ENCODE results near the gene PDE6G. TPM values are rescaled to one million over a fixed set of nuclear protein-coding genes. Genes with fewer than 3 reads are reported as not detected.
"Not testable (repeated sequence)": the region's sequence is repeated elsewhere in the genome, so short reads cannot be mapped to it uniquely, and the experiment has no call there.

The PDE6G gene
- total RNA-seq, 1 donor from 2014 or later = 26.3 TPM

- intact Hi-C loops (cut with micrococcal nuclease) = no loop called here
Measured at GRCh38 chr17:81688616-81689015, 32.3 kb upstream of the PDE6G start.

GRCh38 chr17:81687770-81688541 lies 31.6 kb upstream of the PDE6G start:
- intact Hi-C loops (cut with micrococcal nuclease) = no loop called here

DNA sequence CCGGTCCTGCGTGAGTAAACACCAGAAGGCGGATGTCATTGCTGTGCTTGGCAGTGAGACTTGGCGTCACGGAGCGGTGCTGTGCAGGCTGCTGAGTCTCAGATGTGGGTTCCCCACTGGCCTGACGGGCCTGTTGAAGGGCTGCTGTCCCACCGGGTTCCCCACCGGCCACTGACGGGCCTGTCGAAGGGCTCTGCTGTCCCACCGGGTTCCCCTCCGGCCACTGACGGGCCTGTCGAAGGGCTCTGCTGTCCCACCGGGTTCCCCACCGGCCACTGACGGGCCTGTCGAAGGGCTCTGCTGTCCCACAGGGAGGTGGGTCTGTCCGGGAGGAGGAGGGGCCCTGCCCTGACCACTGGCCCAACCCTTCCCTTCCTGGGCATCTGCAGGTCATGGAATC lies 30.3 kb upstream of the PDE6G start:
- intact Hi-C loops (cut with micrococcal nuclease) = no loop called here

DNA sequence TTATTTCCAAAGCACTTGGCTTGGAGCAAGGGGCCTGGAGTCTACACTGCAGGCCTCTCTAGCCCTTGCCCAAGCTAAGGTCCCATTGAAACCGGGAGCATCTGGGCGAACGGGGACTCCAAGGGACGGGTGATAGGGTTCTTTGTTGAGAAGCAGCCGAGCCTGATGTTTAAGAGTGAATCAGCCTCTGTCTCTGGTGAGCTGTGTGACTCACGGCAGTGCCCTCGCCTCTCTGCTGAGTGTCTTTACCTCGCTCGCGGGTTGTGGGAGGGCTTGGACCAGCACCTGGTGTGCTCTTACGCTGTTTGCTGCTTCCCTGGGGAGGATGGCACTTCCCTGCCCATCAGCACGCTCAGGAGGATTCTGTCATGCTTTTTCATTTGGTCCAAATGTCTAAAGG lies 28.8 kb upstream of the PDE6G start:
- intact Hi-C loops (cut with micrococcal nuclease) = no loop called here

GRCh38 chr17:81684442-81684911 lies 28.1 kb upstream of the PDE6G start:
- intact Hi-C loops (cut with micrococcal nuclease) = loop anchor here (5.0 kb wide), 1 partner anchor 132 kb away; the partner anchor contains the start of gene FAAP100

DNA sequence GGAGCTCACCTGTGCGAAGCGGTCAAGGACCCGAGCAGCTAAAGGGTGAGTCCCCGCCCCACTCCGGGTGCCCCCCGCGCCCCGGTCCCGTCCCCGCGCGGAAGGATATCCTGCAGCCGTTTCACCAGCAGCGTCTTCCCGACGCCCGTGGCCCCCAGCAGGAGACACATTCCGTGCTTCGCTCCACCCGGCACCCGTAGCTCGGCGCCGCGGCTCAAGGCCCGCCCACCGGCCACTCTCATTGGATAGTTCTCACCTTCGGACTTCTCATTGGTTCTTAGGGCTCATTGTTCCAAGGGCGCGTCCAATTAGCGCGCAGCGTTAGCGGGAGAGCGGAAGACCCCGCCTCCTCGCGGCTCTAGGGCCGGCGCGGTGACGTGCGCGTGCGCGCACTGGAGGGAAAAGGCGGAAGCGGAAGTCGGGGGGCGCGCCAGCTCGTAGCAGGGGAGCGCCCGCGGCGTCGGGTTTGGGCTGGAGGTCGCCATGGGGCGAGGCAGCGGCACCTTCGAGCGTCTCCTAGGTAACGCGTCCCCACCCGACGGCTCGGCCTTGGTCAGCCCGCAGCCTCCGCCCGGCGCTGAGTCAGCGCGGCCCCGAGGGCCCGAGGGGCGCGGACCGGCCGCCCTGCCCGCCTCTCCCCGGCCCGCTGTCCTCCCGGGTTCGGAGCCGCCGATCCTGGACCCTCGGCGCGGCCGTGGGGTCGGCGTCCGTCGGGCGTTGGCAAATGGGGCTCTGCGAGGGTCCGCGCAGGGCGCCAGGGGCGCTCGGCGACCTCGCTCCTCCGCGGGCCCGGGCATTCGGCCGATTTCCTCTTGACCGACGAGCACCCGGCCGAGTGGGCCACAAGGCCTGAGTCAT lies 27.5 kb upstream of the PDE6G start, which contains the start of the genes ARL16 and HGS:
ARL16 (minus strand) TSS at position 214 of the 858 bp plus-strand sequence; CDS start at position 170, 44 bp downstream.
HGS (plus strand) TSS at position 428 of the 858 bp plus-strand sequence; CDS start at position 484, 56 bp downstream.
- intact Hi-C loops (cut with micrococcal nuclease) = loop anchor here (1.0 to 5.0 kb wide), 5 partner anchors 18 to 177 kb away; partner anchors contain the start of genes CCDC137, FAAP100, MRPL12 and NPLOC4

DNA sequence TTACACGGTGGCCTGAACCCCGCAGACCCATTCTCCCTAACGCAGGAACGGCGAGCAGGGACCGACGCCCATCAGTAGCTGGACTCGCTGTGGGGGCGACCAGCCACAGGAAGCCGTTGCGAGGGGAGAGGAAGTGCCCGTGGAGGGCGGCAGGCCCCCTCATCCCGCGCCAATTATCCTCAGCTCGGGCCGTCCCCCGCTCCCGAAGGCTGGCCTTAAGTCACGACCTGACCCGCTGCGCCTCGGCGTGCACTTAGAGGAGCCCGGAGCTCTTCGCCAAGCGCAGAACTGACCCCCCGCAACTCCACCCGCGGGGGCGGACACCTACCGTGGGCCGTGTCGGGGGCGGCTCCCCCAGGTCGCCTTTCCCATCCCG lies 26.9 kb upstream of the PDE6G start:
- intact Hi-C loops (cut with micrococcal nuclease) = loop anchor here (1.0 to 5.0 kb wide), 5 partner anchors 17 to 178 kb away; partner anchors contain the start of genes CCDC137, FAAP100, MRPL12 and NPLOC4

DNA sequence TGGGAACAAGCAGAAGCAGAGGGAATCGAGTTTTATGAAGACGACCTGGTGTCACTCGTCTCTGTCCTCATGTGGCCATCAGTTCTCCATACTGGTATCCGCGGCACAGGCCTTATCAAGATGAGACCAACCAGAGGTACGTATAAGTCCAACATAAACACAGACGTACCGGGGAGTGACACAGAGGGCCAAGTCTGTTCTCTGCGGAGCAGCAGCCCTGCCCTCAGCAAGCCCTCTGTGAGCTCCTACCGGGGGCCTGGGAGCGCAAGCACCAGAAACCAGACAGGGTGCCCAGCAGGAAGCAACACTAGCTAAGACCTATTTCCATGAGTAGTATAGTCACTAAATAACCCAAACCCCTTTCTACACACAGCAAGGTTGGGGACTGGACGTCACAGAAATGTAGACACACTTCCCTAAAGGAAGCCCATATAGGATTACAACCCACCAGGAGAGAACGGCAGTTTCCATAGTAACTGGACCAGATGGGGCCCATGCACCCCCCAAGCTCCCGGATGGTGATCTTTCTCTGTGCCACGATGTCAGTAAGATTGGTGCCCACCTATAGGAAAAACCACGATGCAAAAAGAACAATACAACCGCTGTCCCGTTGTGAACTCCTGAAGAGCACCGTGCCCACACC lies 26.3 kb upstream of the PDE6G start:
- intact Hi-C loops (cut with micrococcal nuclease) = loop anchor here (1.0 to 5.0 kb wide), 5 partner anchors 16 to 178 kb away; partner anchors contain the start of genes CCDC137, FAAP100, MRPL12 and NPLOC4

- intact Hi-C loops (cut with micrococcal nuclease) = loop anchor here (2.0 to 5.0 kb wide), 2 partner anchors 129 to 179 kb away; partner anchors contain the start of genes FAAP100 and P4HB
Measured at GRCh38 chr17:81681672-81682071, 25.3 kb upstream of the PDE6G start.

GRCh38 chr17:81680150-81680549 lies 23.8 kb upstream of the PDE6G start:
- intact Hi-C loops (cut with micrococcal nuclease) = loop anchor here (5.0 kb wide), 1 partner anchor 128 kb away; the partner anchor contains the start of gene FAAP100

GRCh38 chr17:81676906-81677305 lies 20.6 kb upstream of the PDE6G start:
- intact Hi-C loops (cut with micrococcal nuclease) = no loop called here

DNA sequence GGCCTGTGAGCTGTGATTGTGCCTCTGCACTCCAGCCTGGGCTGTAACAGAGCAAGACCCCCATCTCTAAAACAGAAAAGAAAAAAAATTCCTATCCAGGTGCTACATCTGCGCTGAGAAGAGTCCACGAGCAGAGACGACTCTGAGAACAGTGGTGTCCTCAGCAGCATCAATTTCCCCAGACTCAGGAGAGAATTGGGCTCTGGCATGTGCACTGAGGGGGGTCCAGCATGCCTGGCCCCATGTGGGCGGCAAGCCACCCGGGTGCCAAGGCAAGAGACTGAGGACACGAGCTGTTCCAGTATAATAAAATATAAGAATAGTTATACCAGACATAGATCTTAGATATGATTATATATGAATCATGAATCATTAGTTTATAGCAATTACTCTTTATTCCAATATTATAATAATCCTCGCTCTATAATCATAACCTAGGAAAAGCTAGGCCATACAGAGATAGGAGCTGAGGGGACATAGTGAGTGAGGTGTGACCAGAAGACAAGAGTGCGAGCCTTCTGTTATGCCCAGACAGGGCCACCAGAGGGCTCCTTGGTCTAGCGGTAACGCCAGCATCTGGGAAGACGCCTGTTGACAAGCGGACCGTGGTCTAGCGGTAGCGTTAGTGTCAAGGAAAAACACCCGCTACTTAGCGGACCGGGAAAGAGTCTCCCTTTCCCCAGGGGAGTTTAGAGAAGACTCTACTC lies 19.3 kb upstream of the PDE6G start:
- intact Hi-C loops (cut with micrococcal nuclease) = not testable (repeated sequence)

GRCh38 chr17:81673561-81674258 lies 17.4 kb upstream of the PDE6G start:
- intact Hi-C loops (cut with micrococcal nuclease) = no loop called here

- intact Hi-C loops (cut with micrococcal nuclease) = no loop called here
Measured at GRCh38 chr17:81672954-81673353, 16.6 kb upstream of the PDE6G start.

DNA sequence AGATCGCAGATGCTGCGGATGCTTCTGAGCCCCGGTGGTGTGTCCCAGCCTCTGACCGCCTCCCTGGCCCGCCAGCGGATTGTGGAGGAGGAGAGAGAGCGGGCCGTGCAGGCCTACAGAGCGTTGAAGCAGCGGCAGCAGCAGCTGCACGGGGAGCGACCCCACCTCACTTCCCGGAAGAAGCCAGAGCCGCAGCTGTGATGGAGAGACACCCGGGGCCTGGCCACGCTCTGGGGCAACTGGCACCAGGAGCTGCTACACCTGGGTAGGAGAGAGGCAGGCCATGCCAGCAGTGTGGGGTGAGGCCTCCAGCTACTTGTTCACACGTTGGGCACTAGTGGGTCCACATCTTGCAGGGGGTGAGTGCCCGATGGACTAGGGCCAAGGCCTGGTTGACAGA lies 16.2 kb upstream of the PDE6G start:
- intact Hi-C loops (cut with micrococcal nuclease) = no loop called here

DNA sequence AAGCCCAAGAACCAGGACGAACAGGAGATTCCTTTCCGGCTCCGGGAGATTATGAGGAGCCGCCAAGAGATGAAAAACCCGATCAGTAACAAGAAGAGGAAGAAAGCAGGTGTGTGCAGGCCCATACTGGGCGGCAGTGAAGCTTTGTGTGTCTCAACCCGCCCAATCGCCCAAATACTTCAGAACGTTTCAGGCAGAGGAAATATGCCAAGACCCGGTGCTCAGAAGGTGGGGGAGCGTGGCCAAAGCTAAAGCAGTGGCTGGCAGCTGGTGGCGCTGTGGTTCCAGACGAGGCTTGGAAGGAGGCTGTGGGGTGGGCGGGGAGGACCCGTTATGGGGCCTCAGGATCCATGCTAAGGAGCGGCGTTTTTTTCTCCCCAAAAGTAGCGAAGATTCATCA lies 11.4 kb upstream of the PDE6G start:
- intact Hi-C loops (cut with micrococcal nuclease) = no loop called here

- intact Hi-C loops (cut with micrococcal nuclease) = loop anchor here (1.0 kb wide), 4 partner anchors 17 to 46 kb away; partner anchors contain the start of genes ARL16, MRPL12, NPLOC4 and SLC25A10
Measured at GRCh38 chr17:81666342-81667191, 10.2 kb upstream of the PDE6G start, which contains the start of the genes CCDC137 and OXLD1. Gene CCDC137, plus strand, starts transcription at chr17:81666737. Its CDS starts 30 bp downstream, at chr17:81666767. Gene OXLD1, minus strand, starts transcription at chr17:81666605. Its CDS starts 28 bp downstream, at chr17:81666577.

DNA sequence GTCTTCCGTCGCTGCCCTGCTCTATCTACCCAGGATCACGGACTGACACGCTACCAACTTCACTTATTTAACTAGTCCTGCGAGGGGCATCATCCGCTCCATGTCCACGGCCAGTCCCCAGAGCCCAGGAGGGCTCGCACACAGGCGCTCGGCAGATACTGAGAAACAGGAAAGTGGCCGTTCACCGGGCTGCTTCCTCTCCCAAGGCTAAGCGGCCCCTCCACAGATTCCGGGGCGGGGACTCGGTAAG lies 9.7 kb upstream of the PDE6G start:
- intact Hi-C loops (cut with micrococcal nuclease) = loop anchor here (1.0 kb wide), 4 partner anchors 17 to 46 kb away; partner anchors contain the start of genes ARL16, MRPL12, NPLOC4 and SLC25A10
